OCI-LY7 (cell line): ENCODE data around the gene GPANK1. TPM values are rescaled to one million over a fixed set of nuclear protein-coding genes. Genes with fewer than 3 reads are reported as not detected.
A peak's percentile ranks its signal among the peaks of the same experiment; 100 is the strongest.

Source experiments
- BruUV-seq: library from RNA; stranded (reverse); fragments of 400-500 nt; replicated peaks from 2 replicates; lab custom pipeline; 2021; lab: Mats Ljungman, UMichigan
- CTCF ChIA-PET: fragments of 300-600 bp; sonication (Branson Sonifier 250); formaldehyde crosslinking; loops from one replicate; lab custom pipeline; 2022; ENCODE audit warnings: antibody characterized with exemption; ENCODE audit not compliant: unreplicated experiment; lab: Charles Lee
- POLR2A ChIA-PET: fragments of 300-600 bp; sonication (Branson Sonifier 250); formaldehyde crosslinking; loops from one replicate; lab custom pipeline; 2022; ENCODE audit warnings: antibody characterized with exemption; lab: Charles Lee
- DNase-seq: peaks from one replicate; pipeline ENCODE4 v3.0.0-alpha.2; 2015; ENCODE audit warnings: low spot score
- H2AFZ ChIP-seq: fragments of 200-600 bp; sonication (generic), shearing (Covaris generic); 2 replicates; pipeline ENCODE4 v1.6.1; 2014; ENCODE audit warnings: mild to moderate bottlenecking, antibody characterized with exemption, low read length, moderate library complexity
- H3K27ac ChIP-seq: fragments of 200-600 bp; sonication (generic); 2 replicates; pipeline ENCODE4 v1.5.1; 2014; ENCODE audit warnings: mixed run types, low read depth, mild to moderate bottlenecking, moderate library complexity, low read length, inconsistent platforms; ENCODE audit not compliant: poor library complexity, severe bottlenecking
- H3K36me3 ChIP-seq: fragments of 200-600 bp; sonication (generic); 2 replicates; pipeline ENCODE4 v1.6.1; 2014; ENCODE audit warnings: mild to moderate bottlenecking, antibody characterized with exemption, low read length, moderate library complexity, mixed read lengths; ENCODE audit not compliant: insufficient read depth
- H3K4me1 ChIP-seq: fragments of 200-600 bp; sonication (generic); 2 replicates; pipeline ENCODE4 v1.5.1; 2014; ENCODE audit warnings: mild to moderate bottlenecking, low read length; ENCODE audit not compliant: insufficient read depth, poor library complexity, severe bottlenecking
- H3K4me2 ChIP-seq: fragments of 200-600 bp; sonication (generic); 2 replicates; pipeline ENCODE4 v1.6.1; 2014; ENCODE audit warnings: mild to moderate bottlenecking, low read length
- H3K4me3 ChIP-seq: fragments of 200-600 bp; sonication (generic); 2 replicates; pipeline ENCODE4 v1.5.1; 2014; ENCODE audit warnings: mild to moderate bottlenecking, low read depth, low read length; ENCODE audit not compliant: poor library complexity, severe bottlenecking
- H3K79me2 ChIP-seq: fragments of 200-600 bp; sonication (generic); 2 replicates; pipeline ENCODE4 v1.6.1; 2016; ENCODE audit warnings: low read depth, mild to moderate bottlenecking, low read length, moderate library complexity, mixed read lengths; ENCODE audit not compliant: insufficient read depth
- H3K9me2 ChIP-seq: fragments of 200-600 bp; sonication (generic); 2 replicates; pipeline ENCODE4 v1.6.1; 2016; ENCODE audit warnings: mild to moderate bottlenecking, low read length, mixed read lengths; ENCODE audit not compliant: insufficient read depth
- H3K9me3 ChIP-seq: fragments of 200-600 bp; sonication (generic); 2 replicates; pipeline ENCODE4 v1.6.1; 2014; ENCODE audit warnings: mild to moderate bottlenecking, mixed run types, low read length, mixed read lengths
- H4K20me1 ChIP-seq: fragments of 200-600 bp; sonication (generic); 2 replicates; pipeline ENCODE4 v1.6.1; 2014; ENCODE audit warnings: mild to moderate bottlenecking, antibody characterized with exemption, low read length, moderate library complexity, mixed read lengths; ENCODE audit not compliant: insufficient read depth
- CTCF ChIP-seq: fragments of 200-600 bp; sonication (generic); conservative IDR thresholded peaks from 2 replicates; pipeline ENCODE4 v1.5.1; 2014; ENCODE audit warnings: mild to moderate bottlenecking, antibody characterized with exemption, low read length, moderate library complexity, mixed read lengths
- EZH2phosphoT487 ChIP-seq: fragments of 200-600 bp; sonication (generic); IDR thresholded peaks from 2 replicates; pipeline ENCODE4 v1.6.1; 2018; ENCODE audit warnings: low read depth, borderline replicate concordance, mild to moderate bottlenecking, mixed run types, antibody characterized with exemption, low read length, moderate library complexity, mixed read lengths
- intact Hi-C: fragments of 100-400 bp; cut with micrococcal nuclease; formaldehyde crosslinking; loops from one replicate; pipeline ENCODE4 v1.10.0; 2022; ENCODE audit not compliant: unreplicated experiment
- total RNA-seq, 2 experiments: library from RNA; depleted of rRNA in 1 of 2; stranded (reverse); fragments of >200 nt in 1 of 2; shearing (Covaris generic) in 1 of 2; gene quantifications; 2 replicates each; pipeline ENCODE4 v1.2.3, GENCODE V29; 2014 to 2022

The GPANK1 gene
- total RNA-seq, 2 experiments from 2014 or later = 34.3 to 40.7 TPM

GRCh38 chr6:31676904-31677303 is 12.1 kb upstream of the GPANK1 start:
- no peak overlapping the region for H3K27ac ChIP-seq
- peaks cover 26% of the 10 kb centered on the region for H3K36me3 ChIP-seq
- H2AFZ ChIP-seq = no peak overlapping the region
- intact Hi-C loops = no loop called here
- no peaks in the 10 kb centered on the region for H3K9me3 ChIP-seq
- TF ChIP-seq CTCF (no peak), EZH2phosphoT487 (no peak)
- peaks cover 30% of the 10 kb centered on the region for H3K4me1 ChIP-seq
- H4K20me1 ChIP-seq = no peaks in the 10 kb centered on the region
- no peaks in the 10 kb centered on the region for H3K9me2 ChIP-seq
- POLR2A ChIA-PET = interaction anchor here (0.6 to 0.7 kb wide), 2 partner anchors 24 to 207 kb away, joined by 3 to 4 read pairs; no protein-coding TSS in a partner anchor
- no peak for DNase-seq
- BruUV-seq = no TSS peak
- no peaks in the 10 kb centered on the region for H3K79me2 ChIP-seq
- CTCF ChIA-PET = no interaction called here
- no peak overlapping the region for H3K4me3 ChIP-seq
- H3K4me2 ChIP-seq = no peak overlapping the region

GRCh38 chr6:31676322-31676903 is 11.6 kb upstream of the GPANK1 start:
- H3K4me2 ChIP-seq = no peak overlapping the region
- no peaks in the 10 kb centered on the region for H4K20me1 ChIP-seq
- intact Hi-C loops = no loop called here
- no peaks in the 10 kb centered on the region for H3K9me2 ChIP-seq
- H3K36me3 ChIP-seq = peaks cover 31% of the 10 kb centered on the region
- H3K4me3 ChIP-seq = no peak overlapping the region
- TF ChIP-seq EZH2phosphoT487 (no peak), CTCF (no peak)
- ChIA-PET POLR2A (no interaction called here), CTCF (no interaction called here)
- H3K27ac ChIP-seq = no peak overlapping the region
- H3K79me2 ChIP-seq = no peaks in the 10 kb centered on the region
- H3K9me3 ChIP-seq = no peaks in the 10 kb centered on the region
- no TSS peak for BruUV-seq
- peak; percentile 36 for DNase-seq
- peaks cover 28% of the 10 kb centered on the region for H3K4me1 ChIP-seq
- H2AFZ ChIP-seq = no peak overlapping the region

- POLR2A ChIA-PET = interaction anchor here (0.9 kb wide), 1 partner anchor 35 kb away, joined by 3 read pairs; no protein-coding TSS in a partner anchor
- CTCF ChIA-PET = no interaction called here
- no TSS peak for BruUV-seq
Measured at GRCh38 chr6:31669676-31670075, 4.9 kb upstream of the GPANK1 start, which contains the start of gene LY6G5B. LY6G5B (plus strand) TSS chr6:31669976; CDS start chr6:31670951, 975 bp downstream.

More at GRCh38 chr6:31669676-31670075, 4.9 kb upstream of the GPANK1 start, which contains the start of gene LY6G5B:
- no peak for DNase-seq
- no peak within 1 kb of the TSS for H2AFZ ChIP-seq
- H3K36me3 ChIP-seq = peaks cover 74% of the 10 kb centered on the region
- no peak within 1 kb of the TSS for H3K4me3 ChIP-seq
- H3K27ac ChIP-seq = no peak within 1 kb of the TSS
- no peak within 1 kb of the TSS for H3K4me2 ChIP-seq
- no peaks in the 10 kb centered on the region for H3K9me2 ChIP-seq
- TF ChIP-seq CTCF (no peak), EZH2phosphoT487 (no peak)
- H4K20me1 ChIP-seq = 0 out of 2 replicates have a peak, but pooled peaks cover 3% of the 10 kb centered on the region
- intact Hi-C loops = no loop called here
- H3K9me3 ChIP-seq = no peaks in the 10 kb centered on the region
- H3K79me2 ChIP-seq = peaks cover 30% of the 10 kb centered on the region
- H3K4me1 ChIP-seq = peaks cover 11% of the 10 kb centered on the region
